NT2/D1 (cell line): ENCODE measurements around the gene PIK3R5.

Experiments
- SUZ12 ChIP-seq: IDR thresholded peaks from 2 replicates; pipeline ENCODE4 v1.6.1; 2011; ENCODE audit not compliant: insufficient read length, insufficient read depth; ENCODE audit errors: extremely low read depth
- YY1 ChIP-seq: IDR thresholded peaks from 2 replicates; pipeline ENCODE4 v1.6.1; 2011; ENCODE audit not compliant: insufficient read length, insufficient read depth
- ZNF274 ChIP-seq: IDR thresholded peaks from 2 replicates; pipeline ENCODE4 v1.6.1; 2011; ENCODE audit warnings: mild to moderate bottlenecking, low read depth, low read length

GRCh38 chr17:8975091-8975725 is 9.7 kb upstream of the PIK3R5 start:
- TF ChIP-seq YY1 (no peak), SUZ12 (no peak), ZNF274 (no peak)
